ENCODE data around the gene NRM. TPM values are rescaled to one million over a fixed set of nuclear protein-coding genes. Genes with fewer than 3 reads are reported as not detected.

NRM gene
- total RNA-seq, 1 donor from 2014 or later: 52.2 TPM

DNA sequence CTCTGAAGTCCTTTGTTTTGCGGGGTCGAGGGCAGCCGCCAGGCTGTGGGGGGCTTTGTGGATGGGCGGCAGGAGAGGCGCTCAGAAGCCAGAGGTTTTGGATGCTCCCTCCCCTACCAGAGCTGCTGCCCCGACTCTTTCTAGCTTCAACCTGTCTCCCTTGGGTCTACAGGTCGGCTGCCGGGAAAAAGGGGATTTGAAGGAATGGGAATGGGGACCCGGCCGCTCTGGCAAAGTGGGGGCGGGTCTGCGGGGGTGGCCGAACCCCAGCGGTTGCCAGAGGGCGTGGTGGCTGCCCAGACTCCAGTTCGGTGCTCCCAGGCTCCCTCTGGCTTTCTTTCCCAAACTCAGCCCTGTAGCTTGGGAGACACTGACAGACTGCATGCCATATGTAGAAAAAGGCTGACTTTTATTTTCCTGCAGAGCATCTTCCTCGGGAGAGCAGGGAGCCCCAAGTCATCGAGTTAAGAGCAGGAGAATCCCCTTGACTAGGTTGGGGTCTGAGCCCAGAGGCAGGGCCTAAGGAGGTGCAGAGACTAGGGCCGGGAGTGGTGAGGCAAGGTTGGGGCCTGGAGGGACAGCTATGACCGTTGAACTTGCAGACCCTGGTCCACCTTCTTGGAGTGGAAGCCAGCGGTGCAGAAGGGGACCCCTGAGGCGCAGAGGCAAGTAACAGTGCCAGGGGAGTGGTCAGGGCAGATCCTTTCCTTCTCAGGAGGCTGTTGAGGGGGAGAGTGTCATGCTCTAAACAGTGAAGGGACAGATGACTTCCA lies 2.9 kb downstream of the NRM start:
- TF ChIP-seq, protein P1, sequence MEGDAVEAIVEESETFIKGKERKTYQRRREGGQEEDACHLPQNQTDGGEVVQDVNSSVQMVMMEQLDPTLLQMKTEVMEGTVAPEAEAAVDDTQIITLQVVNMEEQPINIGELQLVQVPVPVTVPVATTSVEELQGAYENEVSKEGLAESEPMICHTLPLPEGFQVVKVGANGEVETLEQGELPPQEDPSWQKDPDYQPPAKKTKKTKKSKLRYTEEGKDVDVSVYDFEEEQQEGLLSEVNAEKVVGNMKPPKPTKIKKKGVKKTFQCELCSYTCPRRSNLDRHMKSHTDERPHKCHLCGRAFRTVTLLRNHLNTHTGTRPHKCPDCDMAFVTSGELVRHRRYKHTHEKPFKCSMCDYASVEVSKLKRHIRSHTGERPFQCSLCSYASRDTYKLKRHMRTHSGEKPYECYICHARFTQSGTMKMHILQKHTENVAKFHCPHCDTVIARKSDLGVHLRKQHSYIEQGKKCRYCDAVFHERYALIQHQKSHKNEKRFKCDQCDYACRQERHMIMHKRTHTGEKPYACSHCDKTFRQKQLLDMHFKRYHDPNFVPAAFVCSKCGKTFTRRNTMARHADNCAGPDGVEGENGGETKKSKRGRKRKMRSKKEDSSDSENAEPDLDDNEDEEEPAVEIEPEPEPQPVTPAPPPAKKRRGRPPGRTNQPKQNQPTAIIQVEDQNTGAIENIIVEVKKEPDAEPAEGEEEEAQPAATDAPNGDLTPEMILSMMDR (IDR thresholded peaks at IDR 0.05; ENCODE audit: partially characterized antibody, unreplicated experiment): no peak
- peaks cover 34% of the 10 kb centered on the region for H3K27me3 Mint-ChIP-seq (ENCODE audit: unreplicated experiment)
- peaks cover 29% of the 10 kb centered on the region for H3K9me3 Mint-ChIP-seq (ENCODE audit: unreplicated experiment)
- DNase-seq: no peak
- peak overlapping the region; percentile 100 for H3K4me3 Mint-ChIP-seq (ENCODE audit: unreplicated experiment)
- peak overlapping the region; percentile 100 for H3K27ac Mint-ChIP-seq (ENCODE audit: unreplicated experiment)
- peaks cover 44% of the 10 kb centered on the region for H3K4me1 Mint-ChIP-seq (ENCODE audit: low read depth, unreplicated experiment)
- peaks cover 5% of the 10 kb centered on the region for H3K36me3 Mint-ChIP-seq (ENCODE audit: unreplicated experiment)

DNA sequence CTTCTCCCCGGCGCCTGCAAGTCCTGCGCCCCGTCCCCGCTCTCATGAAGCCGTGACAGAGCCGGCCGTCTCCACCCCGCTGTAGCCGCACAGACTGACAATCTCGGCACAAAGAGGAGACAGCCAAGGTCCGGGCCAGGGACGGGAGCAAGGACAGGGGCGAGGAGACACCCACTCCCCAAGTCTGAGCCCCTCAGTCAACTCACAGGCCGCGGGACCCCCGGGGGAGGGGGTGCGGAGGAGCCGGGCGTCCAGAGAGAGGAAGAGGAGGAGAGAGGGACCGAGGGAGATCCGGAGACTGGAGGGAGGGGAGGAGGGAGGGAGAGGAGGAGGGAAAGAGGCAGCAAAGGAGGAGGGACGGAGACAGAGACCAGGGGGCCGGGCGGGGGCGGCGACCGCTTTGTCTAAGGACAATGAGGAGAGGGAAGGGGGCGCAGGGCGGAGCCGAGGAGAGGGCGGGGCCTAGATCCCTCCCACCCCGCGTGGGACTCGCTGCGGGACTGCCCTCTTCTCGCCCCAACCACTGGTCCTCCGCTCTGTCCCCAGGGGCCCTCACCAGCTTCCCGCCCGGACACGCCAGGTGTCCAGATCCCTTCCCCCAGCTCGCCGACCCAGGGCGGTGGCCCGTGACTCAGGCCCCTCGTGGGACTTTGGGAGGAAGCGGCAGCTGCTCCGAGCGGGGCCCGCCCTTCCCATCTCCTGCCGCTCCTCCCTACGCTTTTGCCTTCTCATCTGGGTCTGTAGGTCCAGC lies 3.7 kb downstream of the NRM start:
- H3K27me3 Mint-ChIP-seq (ENCODE audit: unreplicated experiment): peaks cover 32% of the 10 kb centered on the region
- peak; percentile 100 for DNase-seq
- H3K4me3 Mint-ChIP-seq (ENCODE audit: unreplicated experiment): peak overlapping the region; percentile 100
- peak overlapping the region; percentile 100 for H3K27ac Mint-ChIP-seq (ENCODE audit: unreplicated experiment)
- H3K9me3 Mint-ChIP-seq (ENCODE audit: unreplicated experiment): peaks cover 31% of the 10 kb centered on the region
- H3K4me1 Mint-ChIP-seq (ENCODE audit: low read depth, unreplicated experiment): peaks cover 44% of the 10 kb centered on the region
- TF ChIP-seq, protein P1 (IDR thresholded peaks at IDR 0.05; ENCODE audit: partially characterized antibody, unreplicated experiment): no peak
- H3K36me3 Mint-ChIP-seq (ENCODE audit: unreplicated experiment): peaks cover 5% of the 10 kb centered on the region

DNA sequence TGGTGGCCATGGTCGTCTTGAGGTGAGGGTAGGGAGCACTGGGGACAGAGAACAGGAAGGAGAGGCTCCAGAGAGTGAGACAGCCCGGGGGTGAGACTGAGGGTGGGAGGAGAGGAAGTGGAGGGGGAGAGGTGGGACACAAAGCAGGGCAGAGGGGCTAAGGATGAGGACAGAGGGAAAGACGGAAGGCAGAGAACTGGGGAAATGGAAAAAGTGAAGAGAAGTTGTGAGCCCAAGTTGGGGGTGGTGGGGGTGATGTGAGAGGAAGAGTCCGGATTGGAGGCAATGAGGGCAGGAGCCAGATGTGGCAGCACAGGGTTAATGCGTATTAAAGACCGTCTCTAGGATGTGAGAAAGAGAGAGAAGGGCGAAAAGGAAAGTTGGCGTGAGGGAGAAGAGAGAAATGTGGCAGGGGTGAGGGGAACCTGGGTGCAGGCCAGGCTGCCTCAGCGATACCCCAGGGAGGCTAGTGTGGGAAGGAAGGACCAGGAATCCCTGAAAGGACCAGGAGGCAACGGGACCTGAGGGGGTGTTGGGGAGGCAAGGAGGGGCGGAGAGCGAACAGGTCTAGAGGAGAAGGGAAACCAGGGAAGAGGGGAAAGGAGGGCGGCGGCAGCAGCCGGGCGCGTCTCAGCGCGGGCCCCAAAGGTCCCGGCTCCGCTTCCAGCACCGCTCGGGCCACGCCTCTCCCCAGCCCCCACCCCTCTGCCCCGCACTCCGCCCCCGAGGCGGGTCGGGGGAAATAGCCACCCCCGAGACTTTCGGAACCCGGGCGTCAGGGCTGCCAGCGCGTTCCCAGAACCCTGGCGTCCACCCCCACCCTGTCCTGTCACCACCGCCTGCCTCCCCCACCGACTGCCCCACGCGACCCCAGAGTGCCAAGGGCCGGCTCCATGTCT lies 4.5 kb downstream of the NRM start, which contains the start of gene PPP1R18:
Gene PPP1R18, minus strand, starts transcription at position 637 of the 899 bp plus-strand sequence. Its CDS starts 627 bp downstream, at position 10.
- peak; percentile 63 for DNase-seq
- Mint-ChIP-seq H3K4me3 (ENCODE audit: unreplicated experiment) (peak within 1 kb of the TSS; percentile 100), H3K36me3 (ENCODE audit: unreplicated experiment) (peaks cover 5% of the 10 kb centered on the region), H3K9me3 (ENCODE audit: unreplicated experiment) (peaks cover 30% of the 10 kb centered on the region), H3K27me3 (ENCODE audit: unreplicated experiment) (peaks cover 35% of the 10 kb centered on the region), H3K4me1 (ENCODE audit: low read depth, unreplicated experiment) (peaks cover 44% of the 10 kb centered on the region), H3K27ac (ENCODE audit: unreplicated experiment) (peak within 1 kb of the TSS; percentile 100)
- TF ChIP-seq, protein P1 (IDR thresholded peaks at IDR 0.05; ENCODE audit: partially characterized antibody, unreplicated experiment): no peak

DNA sequence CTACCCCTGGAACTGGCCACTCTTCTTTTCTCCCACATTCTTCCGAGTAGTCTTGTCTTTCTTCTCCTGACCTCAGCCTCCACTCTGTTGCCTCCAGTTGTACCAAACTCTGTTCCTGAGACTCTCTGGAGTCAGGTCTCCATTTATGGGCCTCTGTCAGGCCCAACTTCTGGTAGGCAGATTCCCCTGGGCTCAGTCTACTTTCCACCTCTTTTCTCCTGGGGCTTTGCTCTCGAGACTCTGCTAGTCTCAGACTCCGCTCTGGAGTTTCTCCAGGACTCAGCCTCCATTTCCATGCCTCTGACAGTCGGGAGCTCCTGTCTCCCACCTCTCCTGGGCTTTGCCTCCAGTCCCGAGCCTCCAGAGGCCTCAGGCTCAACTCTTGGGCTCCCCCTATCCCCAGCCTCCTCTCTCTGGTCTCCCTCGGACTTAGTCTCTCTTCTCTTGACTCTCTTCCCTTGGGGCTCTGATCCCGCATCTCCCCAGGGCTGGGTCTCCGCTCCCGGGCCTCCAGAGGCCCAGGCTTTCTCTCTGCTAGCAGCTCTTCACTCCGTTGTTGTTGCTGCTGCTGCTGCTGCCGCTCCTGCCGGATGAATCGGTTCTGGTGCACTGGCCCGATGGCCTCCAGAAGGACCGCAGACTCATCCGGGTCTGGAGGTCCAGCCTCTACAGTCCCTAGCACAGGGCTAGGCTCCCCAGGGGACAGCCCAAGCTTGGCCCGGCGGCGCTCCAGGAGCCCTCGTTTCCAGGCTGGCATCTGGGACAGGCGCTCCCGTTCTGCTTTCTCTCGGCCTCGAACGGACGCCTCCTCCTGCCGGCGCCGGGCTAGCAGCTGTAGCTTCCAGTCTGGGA lies 5.4 kb downstream of the NRM start:
- Mint-ChIP-seq H3K27ac (ENCODE audit: unreplicated experiment) (peak overlapping the region; percentile 100), H3K36me3 (ENCODE audit: unreplicated experiment) (peaks cover 5% of the 10 kb centered on the region), H3K4me3 (ENCODE audit: unreplicated experiment) (peak overlapping the region; percentile 100), H3K4me1 (ENCODE audit: low read depth, unreplicated experiment) (peaks cover 47% of the 10 kb centered on the region), H3K9me3 (ENCODE audit: unreplicated experiment) (peaks cover 25% of the 10 kb centered on the region), H3K27me3 (ENCODE audit: unreplicated experiment) (peaks cover 37% of the 10 kb centered on the region)
- peak; percentile 45 for DNase-seq
- TF ChIP-seq, protein P1 (IDR thresholded peaks at IDR 0.05; ENCODE audit: partially characterized antibody, unreplicated experiment): no peak
